OCI-LY7 (cell line): ENCODE data around the gene BAG5.
A peak's percentile ranks its signal among the peaks of the same experiment; 100 is the strongest.

Source experiments
- EZH2phosphoT487 ChIP-seq: fragments of 200-600 bp; sonication (generic); IDR thresholded peaks from 2 replicates; pipeline ENCODE4 v1.6.1; 2018; ENCODE audit warnings: low read depth, borderline replicate concordance, mild to moderate bottlenecking, mixed run types, antibody characterized with exemption, low read length, moderate library complexity, mixed read lengths
- TF ChIP-seq, protein P1 (sequence below): fragments of 200-600 bp; sonication (generic); conservative IDR thresholded peaks from 2 replicates; pipeline ENCODE4 v1.5.1; 2014; ENCODE audit warnings: mild to moderate bottlenecking, antibody characterized with exemption, low read length, moderate library complexity, mixed read lengths

DNA sequence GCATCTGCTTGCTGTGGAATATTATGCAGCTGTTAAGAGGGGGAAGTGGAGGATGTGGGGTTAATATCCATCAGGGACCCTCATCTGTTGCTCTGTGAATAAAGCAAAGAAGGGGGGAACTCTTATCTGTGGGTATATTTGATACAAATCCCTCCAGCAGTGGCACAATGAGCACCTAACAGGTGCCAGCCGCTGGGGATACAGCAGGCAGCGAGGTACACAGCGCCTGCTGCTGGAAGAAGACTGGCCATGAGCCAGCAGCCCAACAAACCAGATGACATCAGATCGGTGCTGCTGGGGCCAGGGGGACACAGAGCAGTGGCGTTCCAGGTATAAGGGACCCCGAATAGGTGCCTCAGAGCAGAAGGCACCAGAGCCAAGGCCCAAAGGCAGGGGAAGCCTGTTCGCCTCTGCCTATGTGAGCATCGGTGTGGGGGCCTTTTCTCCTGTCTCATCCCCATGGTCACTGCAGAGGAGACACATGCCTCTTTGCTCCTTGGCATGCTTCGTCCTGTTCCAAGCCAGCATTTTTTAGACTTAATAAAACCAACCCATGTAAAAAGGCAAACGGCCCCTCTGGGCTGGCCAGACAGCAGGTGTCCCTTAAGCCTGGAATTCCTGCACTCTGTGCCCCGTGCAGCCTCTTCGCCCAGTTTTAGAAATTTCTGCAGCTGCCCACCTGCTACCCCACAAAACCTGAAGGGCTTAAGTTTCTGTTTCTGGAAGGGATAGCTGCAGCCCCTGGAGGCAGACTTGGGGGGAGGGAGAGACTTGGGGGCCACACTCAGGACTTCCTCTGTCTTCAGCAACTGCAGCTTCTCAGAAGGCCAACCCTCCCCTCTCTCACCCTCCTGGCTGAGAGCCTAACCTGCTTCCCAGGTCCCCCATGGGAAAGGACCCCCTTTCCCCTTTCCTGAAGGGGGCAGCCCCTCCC lies 38.2 kb downstream of the BAG5 start:
- TF ChIP-seq, protein P1, sequence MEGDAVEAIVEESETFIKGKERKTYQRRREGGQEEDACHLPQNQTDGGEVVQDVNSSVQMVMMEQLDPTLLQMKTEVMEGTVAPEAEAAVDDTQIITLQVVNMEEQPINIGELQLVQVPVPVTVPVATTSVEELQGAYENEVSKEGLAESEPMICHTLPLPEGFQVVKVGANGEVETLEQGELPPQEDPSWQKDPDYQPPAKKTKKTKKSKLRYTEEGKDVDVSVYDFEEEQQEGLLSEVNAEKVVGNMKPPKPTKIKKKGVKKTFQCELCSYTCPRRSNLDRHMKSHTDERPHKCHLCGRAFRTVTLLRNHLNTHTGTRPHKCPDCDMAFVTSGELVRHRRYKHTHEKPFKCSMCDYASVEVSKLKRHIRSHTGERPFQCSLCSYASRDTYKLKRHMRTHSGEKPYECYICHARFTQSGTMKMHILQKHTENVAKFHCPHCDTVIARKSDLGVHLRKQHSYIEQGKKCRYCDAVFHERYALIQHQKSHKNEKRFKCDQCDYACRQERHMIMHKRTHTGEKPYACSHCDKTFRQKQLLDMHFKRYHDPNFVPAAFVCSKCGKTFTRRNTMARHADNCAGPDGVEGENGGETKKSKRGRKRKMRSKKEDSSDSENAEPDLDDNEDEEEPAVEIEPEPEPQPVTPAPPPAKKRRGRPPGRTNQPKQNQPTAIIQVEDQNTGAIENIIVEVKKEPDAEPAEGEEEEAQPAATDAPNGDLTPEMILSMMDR: peak; percentile 49
- no peak for TF ChIP-seq EZH2phosphoT487
